ENCODE measurements around the gene IQGAP1.

GRCh38 chr15:90381515-90381914, 6.5 kb upstream of the IQGAP1 start:
- TF ChIP-seq, protein P1, sequence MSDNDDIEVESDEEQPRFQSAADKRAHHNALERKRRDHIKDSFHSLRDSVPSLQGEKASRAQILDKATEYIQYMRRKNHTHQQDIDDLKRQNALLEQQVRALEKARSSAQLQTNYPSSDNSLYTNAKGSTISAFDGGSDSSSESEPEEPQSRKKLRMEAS (CRISPR knock-in tag; IDR thresholded peaks at IDR 0.05) = no peak
- TF ChIP-seq, protein P2, sequence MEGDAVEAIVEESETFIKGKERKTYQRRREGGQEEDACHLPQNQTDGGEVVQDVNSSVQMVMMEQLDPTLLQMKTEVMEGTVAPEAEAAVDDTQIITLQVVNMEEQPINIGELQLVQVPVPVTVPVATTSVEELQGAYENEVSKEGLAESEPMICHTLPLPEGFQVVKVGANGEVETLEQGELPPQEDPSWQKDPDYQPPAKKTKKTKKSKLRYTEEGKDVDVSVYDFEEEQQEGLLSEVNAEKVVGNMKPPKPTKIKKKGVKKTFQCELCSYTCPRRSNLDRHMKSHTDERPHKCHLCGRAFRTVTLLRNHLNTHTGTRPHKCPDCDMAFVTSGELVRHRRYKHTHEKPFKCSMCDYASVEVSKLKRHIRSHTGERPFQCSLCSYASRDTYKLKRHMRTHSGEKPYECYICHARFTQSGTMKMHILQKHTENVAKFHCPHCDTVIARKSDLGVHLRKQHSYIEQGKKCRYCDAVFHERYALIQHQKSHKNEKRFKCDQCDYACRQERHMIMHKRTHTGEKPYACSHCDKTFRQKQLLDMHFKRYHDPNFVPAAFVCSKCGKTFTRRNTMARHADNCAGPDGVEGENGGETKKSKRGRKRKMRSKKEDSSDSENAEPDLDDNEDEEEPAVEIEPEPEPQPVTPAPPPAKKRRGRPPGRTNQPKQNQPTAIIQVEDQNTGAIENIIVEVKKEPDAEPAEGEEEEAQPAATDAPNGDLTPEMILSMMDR (IDR thresholded peaks at IDR 0.05) = no peak
- no peak for TF ChIP-seq CBFB (CRISPR knock-in tag; IDR thresholded peaks at IDR 0.05; ENCODE audit: low read depth)
- no peak for TF ChIP-seq NR1H2 (CRISPR knock-in tag; IDR thresholded peaks at IDR 0.05)
- no peak for TF ChIP-seq USF2 (CRISPR knock-in tag; IDR thresholded peaks at IDR 0.05)
- no peak for TF ChIP-seq KAT7 (CRISPR knock-in tag; IDR thresholded peaks at IDR 0.05; ENCODE audit: borderline replicate concordance)

Data from WTC11 (cell line).